Body of pancreas (tissue), 4 donors: ENCODE measurements around the gene LPCAT1. TPM values are rescaled to one million over a fixed set of nuclear protein-coding genes. Genes with fewer than 3 reads are reported as not detected.

ENCODE experiments used
- ATAC-seq: fragments of 150-250 bp; one replicate; pipeline ENCODE4 v1.9.1; 2016
- DNase-seq, 4 donors: peaks; one replicate each; pipeline ENCODE4 v3.0.0-alpha.2; 2019
- H3K27ac ChIP-seq, 4 donors: fragments of 200-600 bp; sonication (generic); 1 replicate in 3 of 4; 2 replicates in 1 of 4; pipeline versions ENCODE4 v1.5.1 to v1.6.1; 2016 to 2019; ENCODE audit warnings: mild to moderate bottlenecking in 1 of 4, mixed read lengths in 1 of 4, moderate library complexity in 1 of 4
- H3K27me3 ChIP-seq, 2 donors: fragments of 200-600 bp; sonication (generic); one replicate each; pipeline ENCODE4 v1.6.0; 2016; ENCODE audit warnings: mild to moderate bottlenecking in 1 of 2
- H3K36me3 ChIP-seq, 2 donors: fragments of 200-600 bp; sonication (generic); replicated peaks in 1 of 2; 2 replicates each; pipeline ENCODE4 v1.5.1; 2016; ENCODE audit warnings: low read depth in 2 of 2; ENCODE audit not compliant: insufficient read depth in 1 of 2
- H3K4me1 ChIP-seq: fragments of 200-600 bp; sonication (generic); one replicate; pipeline ENCODE4 v1.6.0; 2016
- H3K4me3 ChIP-seq, 2 donors: fragments of 200-600 bp; sonication (generic); 1 replicate in 1 of 2; 2 replicates in 1 of 2; pipeline ENCODE4 v1.5.1; 2016 to 2019
- H3K9me3 ChIP-seq, 3 donors: fragments of 200-600 bp; sonication (generic); 1 replicate in 2 of 3; 2 replicates in 1 of 3; pipeline ENCODE4 v1.5.1; 2016
- POLR2A ChIP-seq, 3 donors: fragments of 450-650 bp; IDR thresholded peaks; one replicate each; pipeline ENCODE4 v1.6.1; 2016; ENCODE audit warnings: antibody characterized with exemption in 3 of 3, mild to moderate bottlenecking in 2 of 3
- WGBS, 2 donors: methylation state at CpG; one replicate each; pipeline ENCODE4 v1.1.5; 2017; 5-methylcytosine and 5-hydroxymethylcytosine counted together
- intact Hi-C: fragments of 100-400 bp; cut with DNase I; formaldehyde crosslinking; loops from one replicate; pipeline ENCODE4 v1.15.1; 2023
- total RNA-seq, 2 donors: library from RNA; depleted of rRNA; stranded (reverse); fragments of >200 nt; gene quantifications; one replicate each; pipeline ENCODE4 v1.1.0, GENCODE V29; 2016
- TF ChIP-seq, protein P1 (sequence below), 7 experiments: fragments of 450-650 bp in 4 of 7; fragments of 200-600 bp in 3 of 7; sonication (generic) in 3 of 7; IDR thresholded peaks; one replicate each; pipeline ENCODE4 v1.5.1; 2016 to 2019; ENCODE audit warnings: antibody characterized with exemption in 7 of 7

The LPCAT1 gene
- total RNA-seq, 2 donors from 2014 or later, result 17.1 to 21.5 TPM

DNA sequence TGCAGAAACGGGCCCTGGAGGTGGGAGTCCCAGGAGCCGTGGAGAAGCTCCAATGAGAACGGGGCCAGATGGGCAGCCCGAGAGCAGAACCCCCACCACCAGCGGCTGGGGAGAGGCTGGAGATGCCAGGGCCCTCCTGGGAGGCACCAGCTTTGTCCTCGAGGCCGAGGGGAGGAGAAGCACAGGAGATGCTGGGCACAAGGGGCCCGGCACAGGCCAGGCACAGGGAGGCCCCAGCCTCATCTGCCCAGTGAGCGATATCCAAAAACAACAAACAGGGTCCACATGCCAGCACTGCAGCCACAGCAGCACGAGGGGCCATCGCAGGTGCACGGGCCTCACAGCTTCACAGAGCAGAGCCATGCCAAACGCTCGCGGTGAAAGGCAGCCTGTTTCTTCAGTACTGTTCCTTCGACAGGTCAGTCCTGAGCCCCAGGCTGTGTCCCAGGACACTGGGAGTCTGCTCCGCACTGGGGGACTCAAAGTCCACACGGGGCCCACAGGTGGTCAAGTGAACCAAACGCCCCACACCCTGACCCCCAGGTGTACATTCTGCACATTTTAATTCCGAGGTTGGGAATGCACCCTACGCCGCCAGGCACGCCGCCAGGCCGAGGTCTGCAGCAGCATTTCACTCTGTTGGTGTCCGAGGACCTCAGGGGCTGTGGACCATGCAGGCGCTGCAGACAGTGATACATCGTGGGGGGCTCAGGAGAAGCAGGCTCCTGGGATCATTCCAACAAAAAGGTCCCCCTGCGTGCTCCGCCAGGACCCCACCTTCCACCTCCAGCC, 9.5 kb downstream of the LPCAT1 start:
- no peaks in the 10 kb centered on the region for H3K4me1 ChIP-seq
- DNase-seq (peak; percentile 1 to 9 (median 6)), ATAC-seq (no peak)
- H3K27ac ChIP-seq, result no peak overlapping the region
- no peak overlapping the region for H3K4me3 ChIP-seq
- no peaks in the 10 kb centered on the region for H3K27me3 ChIP-seq
- TF ChIP-seq, protein P1, sequence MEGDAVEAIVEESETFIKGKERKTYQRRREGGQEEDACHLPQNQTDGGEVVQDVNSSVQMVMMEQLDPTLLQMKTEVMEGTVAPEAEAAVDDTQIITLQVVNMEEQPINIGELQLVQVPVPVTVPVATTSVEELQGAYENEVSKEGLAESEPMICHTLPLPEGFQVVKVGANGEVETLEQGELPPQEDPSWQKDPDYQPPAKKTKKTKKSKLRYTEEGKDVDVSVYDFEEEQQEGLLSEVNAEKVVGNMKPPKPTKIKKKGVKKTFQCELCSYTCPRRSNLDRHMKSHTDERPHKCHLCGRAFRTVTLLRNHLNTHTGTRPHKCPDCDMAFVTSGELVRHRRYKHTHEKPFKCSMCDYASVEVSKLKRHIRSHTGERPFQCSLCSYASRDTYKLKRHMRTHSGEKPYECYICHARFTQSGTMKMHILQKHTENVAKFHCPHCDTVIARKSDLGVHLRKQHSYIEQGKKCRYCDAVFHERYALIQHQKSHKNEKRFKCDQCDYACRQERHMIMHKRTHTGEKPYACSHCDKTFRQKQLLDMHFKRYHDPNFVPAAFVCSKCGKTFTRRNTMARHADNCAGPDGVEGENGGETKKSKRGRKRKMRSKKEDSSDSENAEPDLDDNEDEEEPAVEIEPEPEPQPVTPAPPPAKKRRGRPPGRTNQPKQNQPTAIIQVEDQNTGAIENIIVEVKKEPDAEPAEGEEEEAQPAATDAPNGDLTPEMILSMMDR (IDR thresholded peaks at IDR 0.05), result no peak
- TF ChIP-seq POLR2A (IDR thresholded peaks at IDR 0.05), result no peak
- no peaks in the 10 kb centered on the region for H3K9me3 ChIP-seq
- H3K36me3 ChIP-seq, result no peaks in the 10 kb centered on the region
- WGBS, 2 donors, result 84 to 86% methylated on average over 22 to 30 of the region's 30 CpGs
- intact Hi-C loops, result no loop called here

DNA sequence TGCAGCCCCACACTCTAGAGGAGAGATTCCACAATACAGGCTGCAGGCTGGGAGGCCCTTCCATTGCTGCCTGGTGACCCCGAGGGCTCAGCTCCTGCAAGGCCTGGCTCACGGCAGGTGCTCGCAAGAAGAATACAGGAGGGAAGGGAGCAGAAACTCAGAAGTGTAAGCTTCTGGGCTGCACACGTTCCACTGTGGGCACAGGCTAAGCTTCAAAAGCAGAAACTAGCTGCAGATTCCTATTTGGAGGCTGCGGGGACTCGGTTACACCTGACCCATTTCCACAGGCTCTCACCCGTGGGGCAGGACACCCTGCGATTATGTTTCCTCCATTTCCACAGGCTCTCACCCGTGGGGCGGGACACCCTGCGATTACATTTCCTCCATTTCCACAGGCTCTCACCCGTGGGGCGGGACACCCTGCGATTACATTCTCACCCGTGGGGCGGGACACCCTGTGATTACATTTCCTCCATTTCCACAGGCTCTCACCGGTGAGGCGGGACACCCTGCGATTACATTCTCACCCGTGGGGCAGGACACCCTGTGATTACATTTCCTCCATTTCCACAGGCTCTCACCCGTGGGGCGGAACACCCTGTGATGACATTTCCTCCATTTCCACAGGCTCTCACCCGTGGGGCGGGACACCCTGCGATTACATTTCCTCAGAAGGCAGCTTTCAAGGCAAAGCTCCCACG, 10.3 kb downstream of the LPCAT1 start:
- no peaks in the 10 kb centered on the region for H3K4me1 ChIP-seq
- no peak overlapping the region for H3K27ac ChIP-seq
- no peaks in the 10 kb centered on the region for H3K36me3 ChIP-seq
- TF ChIP-seq, protein P1 (IDR thresholded peaks at IDR 0.05), result no peak
- no peak for TF ChIP-seq POLR2A (IDR thresholded peaks at IDR 0.05)
- H3K27me3 ChIP-seq, result no peaks in the 10 kb centered on the region
- ATAC-seq (no peak), DNase-seq (no peak)
- H3K9me3 ChIP-seq, result no peaks in the 10 kb centered on the region
- intact Hi-C loops, result no loop called here
- WGBS, 2 donors, result 70 to 84% methylated on average over 26 of the region's 26 CpGs
- no peak overlapping the region for H3K4me3 ChIP-seq

DNA sequence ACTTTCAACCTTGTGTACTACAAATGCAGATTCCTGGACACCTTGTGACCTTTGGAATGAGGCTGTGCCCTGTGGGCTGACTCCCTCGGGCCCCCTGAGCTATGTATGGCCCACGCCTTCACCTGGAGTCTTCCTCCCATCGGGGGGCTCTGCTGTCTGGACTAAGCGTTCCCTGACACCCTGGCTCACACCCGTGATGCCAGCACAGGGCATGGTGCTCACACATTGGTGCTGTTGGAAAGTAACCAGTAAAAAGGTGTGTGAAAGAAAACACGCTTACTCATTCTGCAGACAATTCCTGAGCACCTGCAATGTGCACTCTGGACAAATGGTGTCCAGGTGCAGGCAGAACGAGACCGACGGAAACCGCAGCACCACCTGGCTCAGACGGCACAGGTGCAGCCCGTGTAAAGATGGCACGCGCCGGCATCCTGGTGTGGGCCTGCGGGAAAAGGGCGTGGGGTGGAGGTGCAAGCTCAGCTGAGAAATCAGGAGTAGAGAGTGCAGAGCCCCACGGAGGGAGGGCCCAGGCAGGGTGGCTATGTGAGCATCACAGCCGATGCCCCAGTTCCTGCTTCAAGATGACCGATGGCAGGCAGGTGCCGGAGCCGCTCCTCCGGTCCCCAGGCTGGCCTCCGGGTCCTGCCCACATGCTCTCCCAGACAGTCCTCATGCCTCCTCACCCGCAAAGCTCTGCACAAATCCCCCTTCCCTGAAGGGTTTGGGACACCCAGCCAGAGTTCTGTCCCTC, 11.0 kb downstream of the LPCAT1 start:
- intact Hi-C loops, result no loop called here
- Histone ChIP-seq H3K27me3 (no peaks in the 10 kb centered on the region), H3K27ac (no peak overlapping the region), H3K36me3 (no peaks in the 10 kb centered on the region), H3K9me3 (no peaks in the 10 kb centered on the region), H3K4me3 (no peak overlapping the region), H3K4me1 (no peaks in the 10 kb centered on the region)
- ATAC-seq, result no peak
- WGBS, 2 donors, result 92 to 94% methylated on average over 23 to 25 of the region's 25 CpGs
- peak in 3 of 4 donors; percentile 0 to 11 (median 6) for DNase-seq
- TF ChIP-seq, protein P1 (IDR thresholded peaks at IDR 0.05), result no peak
- no peak for TF ChIP-seq POLR2A (IDR thresholded peaks at IDR 0.05)

DNA sequence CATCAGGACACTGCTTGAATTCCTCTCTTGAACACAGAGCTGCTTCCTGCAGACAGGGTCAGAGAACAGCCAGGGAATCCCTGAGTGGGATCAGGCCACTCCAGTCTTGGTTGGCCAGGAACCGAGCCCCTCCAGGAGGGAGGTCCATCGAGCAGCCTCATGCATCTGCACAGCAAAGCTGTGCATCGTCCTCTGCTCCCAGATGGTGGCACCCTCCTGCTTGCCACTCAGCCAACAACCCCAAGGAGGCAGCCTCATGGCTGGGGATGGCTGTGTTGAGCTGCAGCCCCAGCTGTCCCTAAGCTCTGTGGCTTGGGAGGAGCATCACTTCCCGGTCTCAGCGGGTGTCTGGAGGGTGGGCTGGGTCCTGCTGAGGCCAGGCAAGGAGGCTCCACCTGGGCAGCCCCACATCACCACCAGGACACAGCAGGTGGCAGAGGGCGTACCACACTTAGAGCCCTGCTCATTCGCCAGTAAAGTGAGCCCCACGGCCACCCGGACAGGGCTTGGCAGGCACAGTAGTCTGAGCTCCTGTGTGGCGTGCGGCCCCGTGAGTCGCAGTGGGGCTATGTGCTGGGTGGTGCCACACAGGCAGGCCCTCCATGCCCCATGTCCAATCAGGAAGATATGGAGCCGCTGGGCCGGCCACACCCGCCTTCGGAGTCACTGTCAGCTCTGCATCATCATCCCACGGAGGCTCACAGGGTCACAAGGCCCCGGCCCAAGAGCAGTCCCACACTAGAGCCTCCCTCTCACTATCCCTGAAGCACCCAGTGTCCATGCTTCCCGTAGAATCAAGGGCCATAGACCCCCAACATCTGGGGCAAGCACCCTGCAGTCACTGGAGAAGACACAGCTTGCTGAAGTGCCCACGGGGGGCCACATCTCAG, 11.9 kb downstream of the LPCAT1 start:
- Histone ChIP-seq H3K4me3 (no peak overlapping the region), H3K27ac (no peak overlapping the region), H3K4me1 (no peaks in the 10 kb centered on the region), H3K9me3 (no peaks in the 10 kb centered on the region), H3K36me3 (no peaks in the 10 kb centered on the region), H3K27me3 (no peaks in the 10 kb centered on the region)
- intact Hi-C loops, result no loop called here
- no peak for ATAC-seq
- 81 to 82% methylated on average over 2 to 18 of the region's 21 CpGs for WGBS, 2 donors
- TF ChIP-seq, protein P1 (IDR thresholded peaks at IDR 0.05), result no peak
- TF ChIP-seq POLR2A (IDR thresholded peaks at IDR 0.05), result no peak
- peak; percentile 1 to 9 (median 6) for DNase-seq
